ENCODE data around the gene FOXO6. TPM values are rescaled to one million over a fixed set of nuclear protein-coding genes. Genes with fewer than 3 reads are reported as not detected.

FOXO6 gene
- total RNA-seq, 1 experiment from 2014 or later: 0.47 TPM

- BruUV-seq (replicated peaks): no TSS peak
- no peaks in the 10 kb centered on the region for H3K9me3 Mint-ChIP-seq (ENCODE audit: low read depth, unreplicated experiment)
- H3K36me3 Mint-ChIP-seq (ENCODE audit: insufficient read depth, unreplicated experiment): no peaks in the 10 kb centered on the region
- TF ChIP-seq CTCF (IDR thresholded peaks at IDR 0.05; ENCODE audit: unreplicated experiment): no peak
- H3K27me3 Mint-ChIP-seq (ENCODE audit: unreplicated experiment): peaks cover 99% of the 10 kb centered on the region
- H3K27ac Mint-ChIP-seq (ENCODE audit: unreplicated experiment): no peak overlapping the region
- no peaks in the 10 kb centered on the region for H3K4me1 Mint-ChIP-seq (ENCODE audit: low read depth, unreplicated experiment)
- CTCF ChIA-PET: interaction anchor here (1.5 kb wide), 1 partner anchor 9 kb away, joined by 4 read pairs; no protein-coding TSS in a partner anchor
- peak; percentile 19 for DNase-seq
- H3K4me3 Mint-ChIP-seq (ENCODE audit: low read depth, unreplicated experiment): no peak overlapping the region
- intact Hi-C loops (cut with micrococcal nuclease; ENCODE audit: unreplicated experiment): no loop called here
Measured at GRCh38 chr1:41404308-41404761, 43.1 kb downstream of the FOXO6 start.

DNA sequence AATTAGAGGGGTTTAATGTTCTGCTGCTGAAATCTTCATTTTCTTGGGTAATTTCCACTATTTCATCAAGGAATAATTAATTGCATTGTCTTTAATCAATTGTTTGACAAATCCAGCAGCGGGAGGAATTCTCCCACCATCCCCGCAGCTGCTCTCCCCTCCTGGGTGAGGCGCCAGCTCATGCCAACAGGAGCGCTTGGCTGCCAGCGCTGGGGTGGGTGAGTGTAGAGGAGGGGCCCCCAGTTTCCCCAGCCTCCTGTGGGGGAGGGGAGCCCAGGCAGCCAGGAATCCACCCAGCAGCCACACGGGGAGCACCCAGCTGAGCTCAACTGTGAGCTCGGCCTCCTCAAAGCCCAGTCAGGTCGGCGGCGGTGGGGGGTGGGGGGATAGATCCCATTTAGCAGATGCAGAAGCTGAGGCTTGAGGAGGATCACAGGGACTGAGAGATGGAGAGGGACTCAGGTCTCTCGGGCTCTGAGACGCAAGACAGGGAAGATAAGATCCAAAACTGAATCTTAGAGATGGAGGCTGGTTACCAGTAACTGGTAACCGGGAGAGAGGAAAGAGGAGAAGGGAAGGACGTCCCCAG is 46.5 kb downstream of the FOXO6 start:
- no peak overlapping the region for H3K27ac Mint-ChIP-seq (ENCODE audit: unreplicated experiment)
- no TSS peak for BruUV-seq (replicated peaks)
- H3K4me3 Mint-ChIP-seq (ENCODE audit: low read depth, unreplicated experiment): no peak overlapping the region
- H3K4me1 Mint-ChIP-seq (ENCODE audit: low read depth, unreplicated experiment): no peaks in the 10 kb centered on the region
- CTCF ChIA-PET: interaction anchor here (0.6 kb wide), 2 partner anchors 35 to 41 kb away, joined by 3 to 4 read pairs; no protein-coding TSS in a partner anchor
- no peaks in the 10 kb centered on the region for H3K36me3 Mint-ChIP-seq (ENCODE audit: insufficient read depth, unreplicated experiment)
- intact Hi-C loops (cut with micrococcal nuclease; ENCODE audit: unreplicated experiment): no loop called here
- DNase-seq: no peak
- TF ChIP-seq CTCF (IDR thresholded peaks at IDR 0.05; ENCODE audit: unreplicated experiment): no peak
- peaks cover 2% of the 10 kb centered on the region for H3K9me3 Mint-ChIP-seq (ENCODE audit: low read depth, unreplicated experiment)
- peaks cover 94% of the 10 kb centered on the region for H3K27me3 Mint-ChIP-seq (ENCODE audit: unreplicated experiment)

DNA sequence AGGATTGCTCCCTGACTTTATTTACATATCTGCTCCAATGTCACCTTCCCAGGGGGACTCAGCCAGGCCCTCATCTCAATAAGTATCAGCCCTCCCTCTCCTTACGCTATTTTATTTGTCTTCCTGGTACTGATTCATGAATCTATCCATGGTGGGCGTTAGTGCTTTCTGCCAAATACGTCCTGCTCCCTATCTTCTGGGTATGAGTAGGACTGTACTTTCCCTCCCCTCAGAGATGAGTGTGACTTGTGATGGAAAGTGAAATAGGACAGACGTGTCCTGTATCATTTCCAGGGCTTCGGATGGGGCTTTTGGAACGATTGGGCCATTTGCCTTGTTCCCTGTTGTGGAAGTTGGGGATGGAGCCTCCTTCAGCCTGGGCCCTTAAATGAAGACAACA is 47.5 kb downstream of the FOXO6 start:
- no peaks in the 10 kb centered on the region for H3K36me3 Mint-ChIP-seq (ENCODE audit: insufficient read depth, unreplicated experiment)
- no peak overlapping the region for H3K4me3 Mint-ChIP-seq (ENCODE audit: low read depth, unreplicated experiment)
- H3K27ac Mint-ChIP-seq (ENCODE audit: unreplicated experiment): no peak overlapping the region
- no peaks in the 10 kb centered on the region for H3K4me1 Mint-ChIP-seq (ENCODE audit: low read depth, unreplicated experiment)
- DNase-seq: no peak
- TF ChIP-seq CTCF (IDR thresholded peaks at IDR 0.05; ENCODE audit: unreplicated experiment): no peak
- BruUV-seq (replicated peaks): no TSS peak
- peaks cover 94% of the 10 kb centered on the region for H3K27me3 Mint-ChIP-seq (ENCODE audit: unreplicated experiment)
- CTCF ChIA-PET: no interaction called here
- intact Hi-C loops (cut with micrococcal nuclease; ENCODE audit: unreplicated experiment): no loop called here
- H3K9me3 Mint-ChIP-seq (ENCODE audit: low read depth, unreplicated experiment): peaks cover 2% of the 10 kb centered on the region

- no peaks in the 10 kb centered on the region for H3K36me3 Mint-ChIP-seq (ENCODE audit: insufficient read depth, unreplicated experiment)
Measured at GRCh38 chr1:41409825-41410224, 48.6 kb downstream of the FOXO6 start.

More at GRCh38 chr1:41409825-41410224, 48.6 kb downstream of the FOXO6 start:
- no peak overlapping the region for H3K4me3 Mint-ChIP-seq (ENCODE audit: low read depth, unreplicated experiment)
- H3K9me3 Mint-ChIP-seq (ENCODE audit: low read depth, unreplicated experiment): peaks cover 2% of the 10 kb centered on the region
- TF ChIP-seq CTCF (IDR thresholded peaks at IDR 0.05; ENCODE audit: unreplicated experiment): no peak
- DNase-seq: no peak
- intact Hi-C loops (cut with micrococcal nuclease; ENCODE audit: unreplicated experiment): no loop called here
- peaks cover 87% of the 10 kb centered on the region for H3K27me3 Mint-ChIP-seq (ENCODE audit: unreplicated experiment)
- no peaks in the 10 kb centered on the region for H3K4me1 Mint-ChIP-seq (ENCODE audit: low read depth, unreplicated experiment)
- no peak overlapping the region for H3K27ac Mint-ChIP-seq (ENCODE audit: unreplicated experiment)
- CTCF ChIA-PET: no interaction called here
- no TSS peak for BruUV-seq (replicated peaks)

Data from Calu3 (cell line).